LoVo (cell line): Measurements from ENCODE around the gene OTUD7B.
"Not testable (repeated sequence)": the region's sequence is repeated elsewhere in the genome, so short reads cannot be mapped to it uniquely, and the experiment has no call there.

Experiments
- DNase-seq: peaks from one replicate; pipeline ENCODE4 v3.0.0-alpha.2; 2016; ENCODE audit warnings: low spot score

Gene OTUD7B

GRCh38 chr1:149949911-149950310 is 60.6 kb downstream of the OTUD7B start:
- DNase-seq, result no peak

- no peak for DNase-seq
Observed at GRCh38 chr1:149945206-149945605, 65.3 kb downstream of the OTUD7B start.

- no peak for DNase-seq
Observed at GRCh38 chr1:149942885-149943284, 67.6 kb downstream of the OTUD7B start.

- no peak for DNase-seq
Observed at GRCh38 chr1:149942207-149942606, 68.3 kb downstream of the OTUD7B start.

GRCh38 chr1:149940427-149940826 is 70.1 kb downstream of the OTUD7B start:
- no peak for DNase-seq

- not testable (repeated sequence) for DNase-seq
Observed at GRCh38 chr1:149938668-149939003, 71.9 kb downstream of the OTUD7B start.

GRCh38 chr1:149937759-149938158 is 72.8 kb downstream of the OTUD7B start:
- DNase-seq, result no peak

GRCh38 chr1:149936992-149937705 is 73.4 kb downstream of the OTUD7B start:
- peak; percentile 77 for DNase-seq

GRCh38 chr1:149936170-149936991 is 74.1 kb downstream of the OTUD7B start, which contains the start of gene MTMR11:
Gene MTMR11, minus strand, starts transcription at chr1:149936879. Its CDS starts 232 bp downstream, at chr1:149936647.
- peak; percentile 69 for DNase-seq

- no peak for DNase-seq
Observed at GRCh38 chr1:149934356-149934755, 76.2 kb downstream of the OTUD7B start.

GRCh38 chr1:149933208-149933607 is 77.3 kb downstream of the OTUD7B start:
- no peak for DNase-seq

GRCh38 chr1:149932474-149932873 is 78.1 kb downstream of the OTUD7B start:
- DNase-seq, result no peak

- no peak for DNase-seq
Observed at GRCh38 chr1:149931212-149931790, 79.2 kb downstream of the OTUD7B start.

- DNase-seq, result no peak
Observed at GRCh38 chr1:149929856-149930255, 80.7 kb downstream of the OTUD7B start.

GRCh38 chr1:149928401-149928724 is 82.2 kb downstream of the OTUD7B start:
- DNase-seq, result no peak

GRCh38 chr1:149927563-149928400 is 82.7 kb downstream of the OTUD7B start, which contains the start of gene SF3B4:
Gene SF3B4, minus strand, starts transcription at chr1:149927803. Its CDS starts 44 bp downstream, at chr1:149927759.
- DNase-seq, result peak; percentile 96

- DNase-seq, result no peak
Observed at GRCh38 chr1:149927056-149927562, 83.4 kb downstream of the OTUD7B start.

GRCh38 chr1:149926296-149926695 is 84.2 kb downstream of the OTUD7B start:
- DNase-seq, result no peak

- no peak for DNase-seq
Observed at GRCh38 chr1:149925751-149926150, 84.8 kb downstream of the OTUD7B start.

GRCh38 chr1:149925345-149925744 is 85.2 kb downstream of the OTUD7B start:
- DNase-seq, result no peak

GRCh38 chr1:149923626-149924025 is 86.9 kb downstream of the OTUD7B start:
- DNase-seq, result no peak
